HEK293 (cell line): ENCODE data around the gene CSTPP1.

Experiments used
- CTCF ChIA-PET: fragments of 350-600 bp; formaldehyde crosslinking; extraction: SDS; loops from one replicate; lab custom pipeline; 2021; ENCODE audit warnings: antibody characterized with exemption; lab: Yijun Ruan, JAX
- POLR2A ChIA-PET: fragments of 300-600 bp; formaldehyde crosslinking; extraction: SDS; loops from one replicate; lab custom pipeline; 2020; ENCODE audit warnings: antibody characterized with exemption, inconsistent platforms; lab: Yijun Ruan, JAX
- H3K27ac ChIP-seq: fragments of 200-500 bp; sonication (Bioruptor generic); 2 replicates; pipeline ENCODE4 v1.5.1; 2014; ENCODE audit warnings: low read depth, low read length, control low read depth, inconsistent platforms; ENCODE audit errors: extremely low read depth
- H3K36me3 ChIP-seq, 2 experiments: fragments of 200-500 bp in 1 of 2; sonication (Bioruptor generic) in 1 of 2; 1 replicate in 1 of 2; 2 replicates in 1 of 2; pipeline ENCODE4 v1.5.1; 2014 to 2017; ENCODE audit warnings: inconsistent platforms in 2 of 2, low read length in 2 of 2; ENCODE audit not compliant: control insufficient read depth in 2 of 2, insufficient read depth in 1 of 2
- H3K4me1 ChIP-seq: fragments of 200-500 bp; sonication (Bioruptor generic); 2 replicates; pipeline ENCODE4 v1.5.1; 2014; ENCODE audit warnings: mild to moderate bottlenecking, low read length, inconsistent platforms; ENCODE audit not compliant: control insufficient read depth, insufficient read depth
- H3K4me3 ChIP-seq: 2 replicates; pipeline ENCODE4 v1.5.1; 2011; ENCODE audit warnings: low read depth, mild to moderate bottlenecking, control low read depth, low read length, moderate library complexity
- H3K9me3 ChIP-seq: fragments of 200-500 bp; sonication (Bioruptor generic); 2 replicates; pipeline ENCODE4 v1.5.1; 2014; ENCODE audit warnings: low read depth, low read length, inconsistent platforms; ENCODE audit not compliant: control insufficient read depth, insufficient read depth
- KLF17 ChIP-seq: fragments of 450-650 bp; formaldehyde crosslinking; IDR thresholded peaks from 2 replicates; pipeline ENCODE4 v1.5.1; 2016; ENCODE audit warnings: missing biosample characterization, missing genetic modification characterization
- WT1 ChIP-seq: fragments of 450-650 bp; formaldehyde crosslinking; IDR thresholded peaks from 2 replicates; pipeline ENCODE4 v1.5.1; 2016; ENCODE audit warnings: missing biosample characterization, missing genetic modification characterization
- ZNF112 ChIP-seq: fragments of 450-650 bp; formaldehyde crosslinking; IDR thresholded peaks from 2 replicates; pipeline ENCODE4 v1.5.0; 2017; ENCODE audit warnings: missing biosample characterization, missing genetic modification characterization
- ZNF132 ChIP-seq: fragments of 450-650 bp; formaldehyde crosslinking; IDR thresholded peaks from 2 replicates; pipeline ENCODE4 v1.5.1; 2017; ENCODE audit warnings: missing biosample characterization, missing genetic modification characterization, borderline replicate concordance
- ZNF335 ChIP-seq: fragments of 450-650 bp; formaldehyde crosslinking; conservative IDR thresholded peaks from 2 replicates; pipeline ENCODE4 v1.5.1; 2016; ENCODE audit warnings: missing biosample characterization, missing genetic modification characterization
- ZNF510 ChIP-seq: fragments of 450-650 bp; formaldehyde crosslinking; IDR thresholded peaks from 2 replicates; pipeline ENCODE4 v1.5.1; 2018; ENCODE audit warnings: mild to moderate bottlenecking, missing genetic modification characterization, missing biosample characterization; ENCODE audit not compliant: insufficient replicate concordance
- ZNF596 ChIP-seq: fragments of 450-650 bp; IDR thresholded peaks from 2 replicates; pipeline ENCODE4 v1.5.0; 2018; ENCODE audit warnings: missing biosample characterization, mild to moderate bottlenecking, missing genetic modification characterization, moderate library complexity
- ZNF747 ChIP-seq: fragments of 450-650 bp; formaldehyde crosslinking; IDR thresholded peaks from 2 replicates; pipeline ENCODE4 v1.5.1; 2016; ENCODE audit warnings: missing biosample characterization, missing genetic modification characterization
- ZNF837 ChIP-seq: fragments of 450-650 bp; formaldehyde crosslinking; IDR thresholded peaks from 2 replicates; pipeline ENCODE4 v1.5.1; 2016; ENCODE audit warnings: missing biosample characterization, missing genetic modification characterization
- TF ChIP-seq, protein P1 (sequence below): fragments of 450-650 bp; IDR thresholded peaks from 2 replicates; pipeline ENCODE4 v1.5.1; 2018; ENCODE audit warnings: missing biosample characterization, missing genetic modification characterization
- TF ChIP-seq, protein P2 (sequence below): fragments of 450-650 bp; formaldehyde crosslinking; IDR thresholded peaks from 2 replicates; pipeline ENCODE4 v1.5.1; 2016; ENCODE audit warnings: missing biosample characterization, missing genetic modification characterization

CSTPP1 gene

GRCh38 chr11:47143322-47143721 is 206.8 kb downstream of the CSTPP1 start:
- Histone ChIP-seq H3K36me3 (peaks cover 0 to 11% of the 10 kb centered on the region in 2 experiments; a peak in 2 of 3 replicates), H3K4me3 (no peak overlapping the region), H3K27ac (no peak overlapping the region), H3K4me1 (no peaks in the 10 kb centered on the region), H3K9me3 (no peaks in the 10 kb centered on the region)
- ChIA-PET POLR2A (interaction anchor here (0.7 to 0.8 kb wide), 2 partner anchors 20 to 207 kb away, joined by 3 read pairs; partner anchors contain the start of gene CSTPP1), CTCF (interaction anchor here (2.3 kb wide), 1 partner anchor 9 kb away, joined by 16 read pairs; no protein-coding TSS in a partner anchor)
- TF ChIP-seq WT1 (tag by site-specific recombination) (no peak), ZNF335 (tag by site-specific recombination) (peak; percentile 48)

DNA sequence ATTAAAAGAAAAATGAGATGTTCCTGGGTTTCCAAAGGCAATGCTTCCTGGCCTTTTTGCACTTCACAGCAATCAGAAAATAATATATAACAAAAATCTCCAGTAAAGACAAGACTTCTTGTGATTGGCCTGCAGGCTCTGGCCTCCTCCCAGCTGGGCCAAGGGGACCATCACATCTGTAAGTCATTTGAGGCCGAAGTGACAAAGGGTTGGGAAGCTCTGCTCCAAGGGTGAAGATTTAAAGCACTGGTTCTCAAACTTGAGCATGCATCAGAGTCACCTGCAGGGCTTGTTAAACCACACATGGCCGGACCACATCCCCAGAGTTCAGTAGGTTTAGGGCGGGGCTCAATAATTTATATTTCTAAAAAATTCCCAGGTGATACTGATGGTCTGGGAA is 208.0 kb downstream of the CSTPP1 start:
- peaks cover 0 to 9% of the 10 kb centered on the region in 2 experiments; a peak in 1 of 3 replicates for H3K36me3 ChIP-seq
- H3K4me1 ChIP-seq: no peaks in the 10 kb centered on the region
- H3K27ac ChIP-seq: no peak overlapping the region
- CTCF ChIA-PET: interaction anchor here (2.3 kb wide), 1 partner anchor 8 kb away, joined by 16 read pairs; no protein-coding TSS in a partner anchor
- POLR2A ChIA-PET: no interaction called here
- no peak overlapping the region for H3K4me3 ChIP-seq
- no peaks in the 10 kb centered on the region for H3K9me3 ChIP-seq
- TF ChIP-seq ZNF132 (tag by site-specific recombination): no peak
- TF ChIP-seq, protein P1, sequence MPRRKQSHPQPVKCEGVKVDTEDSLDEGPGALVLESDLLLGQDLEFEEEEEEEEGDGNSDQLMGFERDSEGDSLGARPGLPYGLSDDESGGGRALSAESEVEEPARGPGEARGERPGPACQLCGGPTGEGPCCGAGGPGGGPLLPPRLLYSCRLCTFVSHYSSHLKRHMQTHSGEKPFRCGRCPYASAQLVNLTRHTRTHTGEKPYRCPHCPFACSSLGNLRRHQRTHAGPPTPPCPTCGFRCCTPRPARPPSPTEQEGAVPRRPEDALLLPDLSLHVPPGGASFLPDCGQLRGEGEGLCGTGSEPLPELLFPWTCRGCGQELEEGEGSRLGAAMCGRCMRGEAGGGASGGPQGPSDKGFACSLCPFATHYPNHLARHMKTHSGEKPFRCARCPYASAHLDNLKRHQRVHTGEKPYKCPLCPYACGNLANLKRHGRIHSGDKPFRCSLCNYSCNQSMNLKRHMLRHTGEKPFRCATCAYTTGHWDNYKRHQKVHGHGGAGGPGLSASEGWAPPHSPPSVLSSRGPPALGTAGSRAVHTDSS (tag by site-specific recombination): no peak
- no peak for TF ChIP-seq ZNF596 (tag by site-specific recombination)
- no peak for TF ChIP-seq ZNF837 (tag by site-specific recombination)
- no peak for TF ChIP-seq ZNF112 (tag by site-specific recombination)
- TF ChIP-seq ZNF747 (tag by site-specific recombination): no peak
- TF ChIP-seq ZNF510 (tag by site-specific recombination): no peak

DNA sequence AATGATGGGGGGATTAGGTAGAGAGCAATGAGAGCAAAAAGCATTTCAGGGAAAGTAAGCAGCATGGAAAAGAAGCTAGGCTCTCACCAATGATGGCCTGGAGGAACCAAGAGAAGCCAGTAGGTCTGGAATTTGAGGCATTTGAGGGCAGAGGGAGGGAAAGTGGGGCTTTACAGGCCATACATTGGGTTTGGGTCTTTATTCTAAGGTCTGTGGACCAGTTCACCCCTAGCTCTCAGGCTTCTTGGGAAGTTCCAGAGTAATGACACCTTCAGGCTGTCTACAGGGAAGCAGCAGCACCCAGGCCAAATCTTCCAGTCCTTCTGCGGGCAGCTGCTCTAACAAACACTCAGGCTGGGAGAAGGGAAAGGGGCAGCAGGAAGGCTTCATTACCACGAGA is 210.7 kb downstream of the CSTPP1 start:
- ChIA-PET POLR2A (interaction anchor here (0.6 kb wide), 1 partner anchor 211 kb away, joined by 4 read pairs; the partner anchor contains the start of gene CSTPP1), CTCF (interaction anchor here (0.7 to 2.0 kb wide), 4 partner anchors 28 to 452 kb away, joined by 3 to 6 read pairs (median 3); no protein-coding TSS in a partner anchor)
- Histone ChIP-seq H3K9me3 (no peaks in the 10 kb centered on the region), H3K4me3 (no peak overlapping the region), H3K36me3 (peaks cover 0 to 5% of the 10 kb centered on the region in 2 experiments; a peak in 1 of 3 replicates), H3K4me1 (no peaks in the 10 kb centered on the region), H3K27ac (no peak overlapping the region)
- TF ChIP-seq KLF17 (tag by site-specific recombination): no peak
- TF ChIP-seq, protein P2, sequence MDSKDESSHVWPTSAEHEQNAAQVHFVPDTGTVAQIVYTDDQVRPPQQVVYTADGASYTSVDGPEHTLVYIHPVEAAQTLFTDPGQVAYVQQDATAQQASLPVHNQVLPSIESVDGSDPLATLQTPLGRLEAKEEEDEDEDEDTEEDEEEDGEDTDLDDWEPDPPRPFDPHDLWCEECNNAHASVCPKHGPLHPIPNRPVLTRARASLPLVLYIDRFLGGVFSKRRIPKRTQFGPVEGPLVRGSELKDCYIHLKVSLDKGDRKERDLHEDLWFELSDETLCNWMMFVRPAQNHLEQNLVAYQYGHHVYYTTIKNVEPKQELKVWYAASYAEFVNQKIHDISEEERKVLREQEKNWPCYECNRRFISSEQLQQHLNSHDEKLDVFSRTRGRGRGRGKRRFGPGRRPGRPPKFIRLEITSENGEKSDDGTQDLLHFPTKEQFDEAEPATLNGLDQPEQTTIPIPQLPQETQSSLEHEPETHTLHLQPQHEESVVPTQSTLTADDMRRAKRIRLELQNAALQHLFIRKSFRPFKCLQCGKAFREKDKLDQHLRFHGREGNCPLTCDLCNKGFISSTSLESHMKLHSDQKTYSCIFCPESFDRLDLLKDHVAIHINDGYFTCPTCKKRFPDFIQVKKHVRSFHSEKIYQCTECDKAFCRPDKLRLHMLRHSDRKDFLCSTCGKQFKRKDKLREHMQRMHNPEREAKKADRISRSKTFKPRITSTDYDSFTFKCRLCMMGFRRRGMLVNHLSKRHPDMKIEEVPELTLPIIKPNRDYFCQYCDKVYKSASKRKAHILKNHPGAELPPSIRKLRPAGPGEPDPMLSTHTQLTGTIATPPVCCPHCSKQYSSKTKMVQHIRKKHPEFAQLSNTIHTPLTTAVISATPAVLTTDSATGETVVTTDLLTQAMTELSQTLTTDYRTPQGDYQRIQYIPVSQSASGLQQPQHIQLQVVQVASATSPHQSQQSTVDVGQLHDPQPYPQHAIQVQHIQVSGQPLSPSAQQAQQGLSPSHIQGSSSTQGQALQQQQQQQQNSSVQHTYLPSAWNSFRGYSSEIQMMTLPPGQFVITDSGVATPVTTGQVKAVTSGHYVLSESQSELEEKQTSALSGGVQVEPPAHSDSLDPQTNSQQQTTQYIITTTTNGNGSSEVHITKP (tag by site-specific recombination): peak; percentile 70
